HG02852 (cell line): Measurements from ENCODE around the gene ZNF717.
"Not testable (repeated sequence)": the region's sequence is repeated elsewhere in the genome, so short reads cannot be mapped to it uniquely, and the experiment has no call there.

Source experiments
- ATAC-seq: cut with Tn5 transposase; IDR thresholded peaks from one replicate; pipeline ENCODE4 v1.9.1; 2021; ENCODE audit warnings: mild to moderate bottlenecking, moderate library complexity; ENCODE audit not compliant: unreplicated experiment

ZNF717 gene

DNA sequence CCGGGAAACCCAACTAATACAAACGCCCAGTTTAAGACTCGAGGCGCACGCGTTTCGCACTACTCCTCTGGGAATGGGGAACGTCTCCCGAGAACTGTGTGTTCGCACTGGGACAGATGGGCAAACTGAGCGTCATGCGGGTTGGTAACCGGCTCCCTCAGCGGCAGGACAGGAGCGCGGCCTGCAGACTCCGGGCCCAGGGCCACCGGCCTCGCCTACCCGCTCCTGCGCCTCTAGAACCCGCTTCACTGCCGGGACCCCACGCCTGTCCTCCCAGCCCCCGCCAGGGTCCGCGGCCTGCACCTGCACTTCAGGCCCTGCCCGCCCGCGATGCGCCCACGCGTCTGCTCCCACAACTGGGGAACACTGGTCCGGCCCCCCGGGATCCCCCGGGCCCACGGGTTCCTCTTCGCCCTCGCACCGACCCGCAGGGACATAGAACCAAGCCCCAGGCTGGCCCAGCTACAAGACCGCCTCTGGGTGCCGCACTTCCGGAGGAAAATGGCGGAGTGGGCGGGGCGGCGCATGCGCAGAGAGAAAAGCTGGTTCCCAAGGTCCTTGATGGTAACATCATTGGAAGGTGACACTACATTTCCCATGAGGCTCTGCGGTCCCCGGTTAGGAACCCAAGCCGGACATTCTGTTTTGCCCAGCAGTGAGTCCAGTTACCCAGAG, at the start of gene ZNF717:
TSS of gene ZNF717 (minus strand) at position 469 of the 675 bp plus-strand sequence. CDS start 2,187 bp downstream, outside the sequence.
- not testable (repeated sequence) for ATAC-seq

- ATAC-seq = not testable (repeated sequence)
Observed at GRCh38 chr3:75831076-75831475, 45.7 kb upstream of the ZNF717 start.

- ATAC-seq = not testable (repeated sequence)
Observed at GRCh38 chr3:75818019-75818418, 32.7 kb upstream of the ZNF717 start.

- ATAC-seq = not testable (repeated sequence)
Observed at GRCh38 chr3:75816287-75817180, 31.2 kb upstream of the ZNF717 start.

- no peak for ATAC-seq
Observed at GRCh38 chr3:75814797-75815196, 29.4 kb upstream of the ZNF717 start.

- no peak for ATAC-seq
Observed at GRCh38 chr3:75782506-75782905, 2.8 kb downstream of the ZNF717 start.

- no peak for ATAC-seq
Observed at GRCh38 chr3:75781079-75781745, 4.1 kb downstream of the ZNF717 start.

- not testable (repeated sequence) for ATAC-seq
Observed at GRCh38 chr3:75777742-75778141, 7.6 kb downstream of the ZNF717 start.

DNA sequence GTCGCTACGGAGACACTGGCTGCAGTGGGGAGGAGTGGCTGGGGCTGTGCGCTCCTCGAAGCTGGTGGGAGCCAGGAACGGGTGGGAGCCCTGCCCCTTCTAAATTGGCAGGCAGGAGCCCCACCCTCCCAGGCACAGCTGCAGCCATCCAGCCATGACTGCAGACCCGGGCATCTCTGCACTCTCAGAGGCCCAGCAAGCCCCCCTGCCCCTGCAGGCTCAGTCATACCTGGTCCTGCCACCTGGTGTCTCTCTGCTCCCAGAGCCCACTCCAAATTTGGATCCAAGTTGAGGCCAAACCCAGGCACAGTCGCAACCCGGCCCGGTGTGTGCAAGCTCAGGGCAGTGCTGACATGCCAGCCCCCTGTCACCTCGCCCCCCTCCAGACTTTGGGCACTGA, 13.7 kb downstream of the ZNF717 start:
- ATAC-seq = not testable (repeated sequence)

GRCh38 chr3:75768303-75769017, 16.9 kb downstream of the ZNF717 start:
- no peak for ATAC-seq

GRCh38 chr3:75737831-75738493, 47.4 kb downstream of the ZNF717 start:
- ATAC-seq = no peak

DNA sequence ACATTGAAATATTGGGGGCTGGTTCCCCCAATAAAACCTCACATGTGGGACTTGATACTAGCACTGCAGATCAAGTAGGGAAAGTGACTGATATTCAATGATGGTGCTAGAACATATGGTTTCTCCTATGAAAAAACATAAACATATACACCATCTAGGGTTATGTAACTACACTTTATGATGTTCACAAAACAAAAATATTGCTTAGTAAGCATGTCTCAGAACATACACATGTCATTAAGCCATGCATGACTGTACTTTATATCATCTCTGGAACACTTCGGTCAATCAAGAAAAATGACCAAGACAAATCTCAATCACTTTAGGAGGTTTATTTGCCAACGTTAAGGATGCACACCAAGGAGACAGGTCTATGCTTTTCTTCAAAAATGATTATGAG, 57.4 kb downstream of the ZNF717 start:
- ATAC-seq = no peak

GRCh38 chr3:75692061-75692460, 93.3 kb downstream of the ZNF717 start:
- no peak for ATAC-seq

GRCh38 chr3:75687323-75687722, 98.0 kb downstream of the ZNF717 start:
- no peak for ATAC-seq
